SH-SY5Y (cell line): ENCODE measurements around the gene PAXX.

ENCODE experiments used
- GATA2 ChIP-seq: IDR thresholded peaks from 2 replicates; pipeline ENCODE4 v1.6.1; 2011; ENCODE audit warnings: mild to moderate bottlenecking, low read depth, low read length
- GATA3 ChIP-seq: IDR thresholded peaks from 2 replicates; pipeline ENCODE4 v1.6.1; 2011; ENCODE audit warnings: low read depth, mild to moderate bottlenecking, low read length, moderate library complexity

The PAXX gene

GRCh38 chr9:137029058-137029936 is 37.1 kb downstream of the PAXX start:
- TF ChIP-seq GATA3: no peak
- TF ChIP-seq GATA2: no peak

GRCh38 chr9:137030006-137030405 is 37.8 kb downstream of the PAXX start:
- TF ChIP-seq GATA3 (no peak), GATA2 (no peak)

GRCh38 chr9:137030538-137031527 is 38.6 kb downstream of the PAXX start:
- TF ChIP-seq GATA2 (no peak), GATA3 (no peak)

- no peak for TF ChIP-seq GATA3
- TF ChIP-seq GATA2: no peak
Measured at GRCh38 chr9:137031904-137032640, 39.9 kb downstream of the PAXX start, which contains the start of gene FUT7. TSS of gene FUT7 (minus strand) at chr9:137032088. CDS start at chr9:137031991, 97 bp downstream.

GRCh38 chr9:137032858-137033257 is 40.6 kb downstream of the PAXX start:
- TF ChIP-seq GATA2: no peak
- no peak for TF ChIP-seq GATA3

- TF ChIP-seq GATA3 (no peak), GATA2 (no peak)
Measured at GRCh38 chr9:137034039-137034708, 42.0 kb downstream of the PAXX start.

- TF ChIP-seq GATA2 (no peak), GATA3 (no peak)
Measured at GRCh38 chr9:137034709-137035506, 42.7 kb downstream of the PAXX start.

- TF ChIP-seq GATA2 (no peak), GATA3 (no peak)
Measured at GRCh38 chr9:137035507-137035834, 43.2 kb downstream of the PAXX start.

- TF ChIP-seq GATA3: no peak
- no peak for TF ChIP-seq GATA2
Measured at GRCh38 chr9:137035937-137036336, 43.7 kb downstream of the PAXX start.

- TF ChIP-seq GATA2: no peak
- TF ChIP-seq GATA3: no peak
Measured at GRCh38 chr9:137037035-137037434, 44.8 kb downstream of the PAXX start.

GRCh38 chr9:137037483-137037882 is 45.3 kb downstream of the PAXX start:
- TF ChIP-seq GATA2: no peak
- TF ChIP-seq GATA3: no peak

GRCh38 chr9:137038916-137039315 is 46.7 kb downstream of the PAXX start:
- TF ChIP-seq GATA3 (no peak), GATA2 (no peak)

- TF ChIP-seq GATA2: no peak
- TF ChIP-seq GATA3: no peak
Measured at GRCh38 chr9:137039611-137040366, 47.6 kb downstream of the PAXX start.
